Stimulated activated naive B cell treated with anti-CD40 and anti-IgM and Interleukin-4, amounts not matched to agents 10 μg/mL and 1 μg/mL and 100 μg/mL, for 72 hours (primary cell): ENCODE measurements around the gene PPA2.

Experiments used
- ATAC-seq, 2 donors: fragments of 150-1000 bp; cut with Tn5 transposase; replicated peaks; 2 replicates each; pipeline ENCODE4 v1.10.0; 2021; ENCODE audit warnings: moderate library complexity in 1 of 2
- DNase-seq: peaks from one replicate; pipeline ENCODE4 v3.0.0; 2021
- H3K27ac Mint-ChIP-seq: one replicate; pipeline ENCODE4 v1.8.0; 2022; ENCODE audit warnings: mild to moderate bottlenecking, mixed read lengths
- H3K27me3 Mint-ChIP-seq, 2 donors: one replicate each; pipeline ENCODE4 v1.8.0; 2022; ENCODE audit warnings: mixed read lengths in 2 of 2
- H3K36me3 Mint-ChIP-seq, 2 donors: one replicate each; pipeline ENCODE4 v1.8.0; 2022; ENCODE audit warnings: mixed read lengths in 2 of 2, mild to moderate bottlenecking in 1 of 2
- H3K4me1 Mint-ChIP-seq, 2 donors: one replicate each; pipeline ENCODE4 v1.8.0; 2022; ENCODE audit warnings: mixed read lengths in 2 of 2, mild to moderate bottlenecking in 1 of 2
- H3K4me3 Mint-ChIP-seq, 2 donors: one replicate each; pipeline ENCODE4 v1.8.0; 2022; ENCODE audit warnings: mild to moderate bottlenecking in 2 of 2, mixed read lengths in 2 of 2, moderate library complexity in 1 of 2
- H3K9me3 Mint-ChIP-seq, 2 donors: one replicate each; pipeline ENCODE4 v1.8.0; 2022; ENCODE audit warnings: mixed read lengths in 2 of 2, mild to moderate bottlenecking in 1 of 2

PPA2 gene

DNA sequence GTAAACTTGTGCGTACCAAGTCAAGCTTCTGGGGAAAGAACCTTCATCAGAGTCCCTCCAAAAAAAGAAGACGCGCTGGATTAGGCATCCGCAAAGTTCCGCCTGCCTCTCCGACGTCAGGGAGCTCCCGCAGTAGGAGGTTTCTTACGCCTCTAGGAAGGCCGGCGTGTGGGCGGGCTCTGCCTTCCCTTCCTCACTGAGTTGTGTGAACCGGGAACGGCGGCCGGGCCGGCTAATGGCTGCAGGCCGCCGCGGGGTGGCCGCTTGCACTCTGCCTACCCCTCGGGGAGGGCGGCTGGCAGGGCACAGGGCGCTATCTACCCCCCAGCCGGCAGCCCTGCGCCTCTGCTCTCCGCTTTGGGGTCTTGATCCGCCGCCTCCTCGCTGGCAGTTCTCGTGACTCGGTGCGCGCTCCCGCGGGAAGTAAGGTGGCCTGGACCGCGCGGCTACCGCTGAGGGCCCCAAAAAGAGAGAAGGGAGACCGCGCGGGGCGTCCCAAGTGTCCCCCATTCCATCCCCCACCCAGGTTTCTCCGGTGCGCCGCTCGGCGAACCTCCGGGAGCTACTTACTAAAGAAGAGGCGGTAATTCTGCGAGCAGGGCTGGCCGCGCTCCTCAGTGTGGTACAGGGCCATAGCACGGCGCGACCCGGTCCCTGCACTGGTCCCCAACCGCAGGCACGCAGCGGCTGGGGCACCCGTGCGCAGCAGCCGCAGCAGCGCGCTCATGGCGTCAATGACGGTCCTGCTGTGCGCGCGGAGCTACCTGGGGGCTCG is at the start of gene PPA2:
Gene PPA2 (minus strand): TSS at position 739 of the 775 bp plus-strand sequence. CDS start 12 bp downstream, at position 727.
- no peaks in the 10 kb centered on the region for H3K9me3 Mint-ChIP-seq

GRCh38 chr4:105520819-105521790 is 47.2 kb upstream of the PPA2 start:
- H3K36me3 Mint-ChIP-seq: no peaks in the 10 kb centered on the region

More for the DNA sequence above, at the start of gene PPA2:
- Mint-ChIP-seq H3K27me3 (no peaks in the 10 kb centered on the region), H3K4me3 (peak within 1 kb of the TSS; percentile 98 to 99), H3K4me1 (peaks cover 8 to 18% of the 10 kb centered on the region in 2 donors), H3K36me3 (peaks cover 5 to 7% of the 10 kb centered on the region in 2 donors), H3K27ac (peak within 1 kb of the TSS; percentile 99)
- peak; percentile 86 to 92 for ATAC-seq
- DNase-seq: peak; percentile 81

DNA sequence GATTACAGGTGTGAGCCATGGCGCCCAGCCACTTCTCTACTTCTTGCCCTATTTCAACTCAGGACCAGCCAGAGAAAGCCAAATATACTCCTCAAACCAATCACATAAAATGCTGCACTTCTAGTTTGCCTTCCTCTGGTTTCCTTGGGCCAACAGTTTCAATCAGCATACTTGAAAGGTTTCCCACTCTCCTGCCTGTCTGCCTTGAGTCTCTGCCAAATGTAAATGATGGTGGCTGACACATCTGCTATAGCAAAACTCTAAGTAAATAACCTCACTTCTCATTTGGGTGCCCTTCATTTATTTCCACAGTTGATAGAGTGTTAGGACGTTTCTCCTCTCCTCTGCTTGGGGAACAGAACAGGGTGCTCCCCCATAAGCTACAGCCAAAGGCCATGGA is 36.4 kb upstream of the PPA2 start:
- Mint-ChIP-seq H3K9me3 (peaks cover 6 to 12% of the 10 kb centered on the region in 2 donors), H3K27ac (no peak overlapping the region), H3K4me3 (no peak overlapping the region), H3K27me3 (peaks cover 9 to 21% of the 10 kb centered on the region in 2 donors), H3K4me1 (peaks cover 0 to 8% of the 10 kb centered on the region in 2 donors), H3K36me3 (peaks cover 0 to 2% of the 10 kb centered on the region in 2 donors)
- no peak for DNase-seq
- no peak for ATAC-seq

More at GRCh38 chr4:105520819-105521790, 47.2 kb upstream of the PPA2 start:
- DNase-seq: peak; percentile 6
- Mint-ChIP-seq H3K4me3 (no peak overlapping the region), H3K27me3 (peaks cover 3 to 19% of the 10 kb centered on the region in 2 donors), H3K4me1 (no peaks in the 10 kb centered on the region), H3K27ac (no peak overlapping the region), H3K9me3 (peaks cover 0 to 1% of the 10 kb centered on the region in 2 donors)
- peak; percentile 63 to 73 for ATAC-seq

- DNase-seq (no peak), ATAC-seq (peak in 1 of 2 donors; percentile 12)
- H3K4me1 Mint-ChIP-seq: peaks cover 0 to 8% of the 10 kb centered on the region in 2 donors
- H3K36me3 Mint-ChIP-seq: peaks cover 0 to 2% of the 10 kb centered on the region in 2 donors
- peaks cover 6 to 11% of the 10 kb centered on the region in 2 donors for H3K9me3 Mint-ChIP-seq
- no peak overlapping the region for H3K4me3 Mint-ChIP-seq
- peaks cover 9 to 21% of the 10 kb centered on the region in 2 donors for H3K27me3 Mint-ChIP-seq
- H3K27ac Mint-ChIP-seq: no peak overlapping the region
Measured at GRCh38 chr4:105509714-105510113, 35.9 kb upstream of the PPA2 start.

GRCh38 chr4:105509291-105509690 is 35.4 kb upstream of the PPA2 start:
- Mint-ChIP-seq H3K27ac (no peak overlapping the region), H3K4me3 (no peak overlapping the region), H3K9me3 (peaks cover 6 to 11% of the 10 kb centered on the region in 2 donors), H3K36me3 (peaks cover 0 to 2% of the 10 kb centered on the region in 2 donors), H3K27me3 (peaks cover 9 to 20% of the 10 kb centered on the region in 2 donors), H3K4me1 (peaks cover 0 to 8% of the 10 kb centered on the region in 2 donors)
- DNase-seq: no peak
- ATAC-seq: peak; percentile 96 to 99

GRCh38 chr4:105504744-105505143 is 30.9 kb upstream of the PPA2 start:
- Mint-ChIP-seq H3K9me3 (no peaks in the 10 kb centered on the region), H3K4me3 (no peak overlapping the region), H3K4me1 (peaks cover 0 to 8% of the 10 kb centered on the region in 2 donors), H3K27ac (no peak overlapping the region), H3K27me3 (peaks cover 4% of the 10 kb centered on the region in 2 donors), H3K36me3 (no peaks in the 10 kb centered on the region)
- DNase-seq: no peak
- ATAC-seq: no peak

DNA sequence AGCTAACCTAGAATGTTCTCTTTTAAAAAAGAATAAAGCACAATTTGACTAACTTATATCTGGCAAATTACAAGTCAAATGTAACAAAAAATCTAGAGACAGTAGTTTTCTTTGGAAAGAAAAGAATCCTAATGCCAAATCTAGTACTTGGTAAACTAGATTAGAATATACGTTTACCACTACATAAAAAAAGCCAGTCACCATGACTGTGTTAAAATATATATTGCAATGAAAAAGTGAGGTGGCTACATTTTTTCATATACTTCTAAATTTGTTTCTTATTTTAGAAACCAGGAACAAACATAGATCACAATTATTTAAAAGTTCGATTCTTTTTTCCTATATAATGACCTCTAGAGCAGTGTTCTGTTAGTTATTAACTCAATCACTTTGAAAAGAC is 29.6 kb upstream of the PPA2 start:
- H3K4me3 Mint-ChIP-seq: no peak overlapping the region
- no peak overlapping the region for H3K27ac Mint-ChIP-seq
- no peak for ATAC-seq

GRCh38 chr4:105496899-105497298 is 23.0 kb upstream of the PPA2 start:
- Mint-ChIP-seq H3K4me1 (no peaks in the 10 kb centered on the region), H3K27ac (no peak overlapping the region), H3K36me3 (no peaks in the 10 kb centered on the region), H3K4me3 (no peak overlapping the region), H3K9me3 (peaks cover 0 to 8% of the 10 kb centered on the region in 2 donors), H3K27me3 (peaks cover 19 to 26% of the 10 kb centered on the region in 2 donors)
- DNase-seq (no peak), ATAC-seq (no peak)

More for the DNA sequence above, 29.6 kb upstream of the PPA2 start:
- DNase-seq: no peak
- Mint-ChIP-seq H3K36me3 (no peaks in the 10 kb centered on the region), H3K9me3 (no peaks in the 10 kb centered on the region), H3K27me3 (peaks cover 4% of the 10 kb centered on the region in 2 donors), H3K4me1 (no peaks in the 10 kb centered on the region)

DNA sequence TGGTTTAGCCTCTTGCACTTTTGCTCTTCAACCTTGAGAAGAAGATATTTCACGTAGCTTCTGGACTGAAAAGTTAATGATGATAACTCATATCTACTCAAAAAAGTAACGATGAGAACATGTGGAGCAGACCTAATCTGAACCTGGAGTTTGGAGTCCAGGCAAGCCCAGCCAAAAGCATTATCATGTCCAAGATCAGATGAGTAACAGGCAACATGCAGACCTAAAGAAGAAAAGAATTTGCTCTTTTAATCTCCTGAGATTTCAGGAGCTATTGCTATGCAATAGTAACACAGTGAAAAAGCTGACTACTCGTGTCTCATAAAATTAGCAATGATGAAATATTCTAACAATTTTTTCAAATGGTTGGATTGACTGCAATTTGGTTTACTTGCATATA is 21.8 kb upstream of the PPA2 start:
- ATAC-seq: no peak
- peaks cover 0 to 8% of the 10 kb centered on the region in 2 donors for H3K9me3 Mint-ChIP-seq
- no peaks in the 10 kb centered on the region for H3K36me3 Mint-ChIP-seq
- H3K27ac Mint-ChIP-seq: no peak overlapping the region
- DNase-seq: no peak
- no peaks in the 10 kb centered on the region for H3K4me1 Mint-ChIP-seq
- H3K4me3 Mint-ChIP-seq: no peak overlapping the region
- H3K27me3 Mint-ChIP-seq: peaks cover 15 to 22% of the 10 kb centered on the region in 2 donors

GRCh38 chr4:105490523-105490922 is 16.7 kb upstream of the PPA2 start:
- no peak overlapping the region for H3K4me3 Mint-ChIP-seq
- DNase-seq: no peak
- no peak for ATAC-seq
- peaks cover 0 to 3% of the 10 kb centered on the region in 2 donors for H3K36me3 Mint-ChIP-seq
- H3K27me3 Mint-ChIP-seq: peaks cover 21 to 22% of the 10 kb centered on the region in 2 donors
- no peaks in the 10 kb centered on the region for H3K4me1 Mint-ChIP-seq
- H3K9me3 Mint-ChIP-seq: peaks cover 4 to 12% of the 10 kb centered on the region in 2 donors
- H3K27ac Mint-ChIP-seq: no peak overlapping the region

- H3K27me3 Mint-ChIP-seq: peaks cover 9 to 17% of the 10 kb centered on the region in 2 donors
Measured at GRCh38 chr4:105483840-105484239, 10.0 kb upstream of the PPA2 start.

DNA sequence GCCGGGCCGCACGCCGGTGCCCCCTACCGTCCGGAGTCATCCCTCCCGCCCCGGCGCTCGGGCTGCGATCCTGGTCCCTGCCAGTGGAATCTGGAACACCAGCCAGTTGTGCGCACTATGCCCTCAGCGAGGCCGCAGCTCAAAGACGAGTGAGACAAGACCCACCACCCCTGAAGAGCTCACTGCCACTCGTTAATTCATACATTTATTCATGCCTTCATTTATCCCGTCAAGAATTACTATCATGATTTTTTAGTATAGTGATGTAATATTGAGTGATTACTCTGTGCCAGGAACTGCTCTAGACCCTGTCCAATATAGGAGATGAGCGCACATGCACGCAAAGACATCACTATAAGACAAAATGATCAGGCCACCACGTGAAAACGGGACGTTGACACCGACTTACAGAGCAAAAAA is 247 bp upstream of the PPA2 start:
- Mint-ChIP-seq H3K27ac (peak overlapping the region; percentile 99), H3K4me1 (peaks cover 8 to 18% of the 10 kb centered on the region in 2 donors), H3K36me3 (peaks cover 5 to 7% of the 10 kb centered on the region in 2 donors), H3K4me3 (peak overlapping the region; percentile 98 to 99), H3K9me3 (no peaks in the 10 kb centered on the region), H3K27me3 (no peaks in the 10 kb centered on the region)
- DNase-seq (no peak), ATAC-seq (no peak)

More at GRCh38 chr4:105483840-105484239, 10.0 kb upstream of the PPA2 start:
- Mint-ChIP-seq H3K4me3 (no peak overlapping the region), H3K36me3 (peaks cover 0 to 2% of the 10 kb centered on the region in 2 donors), H3K27ac (no peak overlapping the region), H3K4me1 (no peaks in the 10 kb centered on the region), H3K9me3 (peaks cover 3 to 4% of the 10 kb centered on the region in 2 donors)
- ATAC-seq (no peak), DNase-seq (no peak)

GRCh38 chr4:105472871-105473323 is 965 bp downstream of the PPA2 start:
- peak overlapping the region; percentile 98 to 99 for H3K4me3 Mint-ChIP-seq
- DNase-seq (no peak), ATAC-seq (peak; percentile 41 to 63)
- peaks cover 10 to 18% of the 10 kb centered on the region in 2 donors for H3K4me1 Mint-ChIP-seq
- no peaks in the 10 kb centered on the region for H3K27me3 Mint-ChIP-seq
- H3K36me3 Mint-ChIP-seq: peaks cover 5 to 11% of the 10 kb centered on the region in 2 donors
- H3K27ac Mint-ChIP-seq: peak overlapping the region; percentile 99
- H3K9me3 Mint-ChIP-seq: no peaks in the 10 kb centered on the region
